Astrocyte (in vitro differentiated cells and primary cell): ENCODE measurements around the gene CARD10.

Source experiments
- CTCF ChIP-seq: IDR thresholded peaks from 2 replicates; pipeline ENCODE4 v1.5.1; 2011; ENCODE audit warnings: low read depth, mild to moderate bottlenecking, inconsistent platforms, low read length, moderate library complexity; ENCODE audit not compliant: insufficient read depth
- EZH2 ChIP-seq: IDR thresholded peaks from 2 replicates; pipeline ENCODE4 v1.6.1; 2012; ENCODE audit warnings: mild to moderate bottlenecking, low read length, inconsistent platforms; ENCODE audit not compliant: insufficient read depth

- TF ChIP-seq CTCF (no peak), EZH2 (no peak)
Measured at GRCh38 chr22:37489983-37490382, 29.2 kb downstream of the CARD10 start.
